Epithelial cell of proximal tubule (primary cell): ENCODE results near the gene ZNF783. TPM values are rescaled to one million over a fixed set of nuclear protein-coding genes. Genes with fewer than 3 reads are reported as not detected.

Experiments used
- DNase-seq: peaks from one replicate; pipeline ENCODE4 v3.0.0-alpha.2; 2011; ENCODE audit warnings: low read depth
- H3K4me3 ChIP-seq: 2 replicates; pipeline ENCODE4 v1.5.1; 2011; ENCODE audit warnings: low read depth, mild to moderate bottlenecking, low read length
- total RNA-seq: library from RNA; depleted of rRNA; stranded (reverse); fragments of >200 nt; gene quantifications from 2 replicates; pipeline ENCODE4 v1.2.3, GENCODE V29; 2015
- TF ChIP-seq, protein P1 (sequence below): conservative IDR thresholded peaks from 2 replicates; pipeline ENCODE4 v1.5.1; 2012; ENCODE audit warnings: low read depth, mild to moderate bottlenecking, low read length

ZNF783 gene
- total RNA-seq, 1 donor from 2014 or later: 5.4 TPM

DNA sequence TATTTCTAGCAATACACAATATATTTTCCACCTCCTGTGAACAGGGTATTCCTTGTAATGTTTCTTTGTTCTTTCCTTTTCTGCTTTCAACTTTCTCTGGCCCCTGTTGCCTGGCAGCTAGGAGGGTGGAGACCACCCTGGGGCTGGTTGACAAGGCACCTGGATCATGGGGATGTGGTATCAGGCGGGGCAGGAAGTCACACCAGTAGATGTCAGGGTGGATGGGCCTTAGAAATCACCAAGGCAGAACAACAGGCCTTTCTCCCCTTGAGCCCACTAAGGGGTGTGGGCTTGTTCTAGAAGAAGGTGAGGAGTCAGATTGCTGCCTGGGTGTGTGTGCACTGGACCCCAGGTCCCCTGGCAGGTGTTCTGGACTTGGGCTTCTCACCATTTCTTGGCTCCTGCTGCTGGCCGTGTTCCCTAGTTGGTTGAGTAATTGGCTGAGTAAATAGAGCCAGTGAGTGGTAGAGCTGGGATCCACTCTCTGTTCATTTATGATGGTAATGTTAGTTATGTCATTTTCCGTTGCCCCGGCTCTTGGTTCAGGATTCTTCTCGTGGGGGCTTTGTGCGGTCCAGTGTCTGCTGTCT lies 24.9 kb downstream of the ZNF783 start:
- TF ChIP-seq, protein P1, sequence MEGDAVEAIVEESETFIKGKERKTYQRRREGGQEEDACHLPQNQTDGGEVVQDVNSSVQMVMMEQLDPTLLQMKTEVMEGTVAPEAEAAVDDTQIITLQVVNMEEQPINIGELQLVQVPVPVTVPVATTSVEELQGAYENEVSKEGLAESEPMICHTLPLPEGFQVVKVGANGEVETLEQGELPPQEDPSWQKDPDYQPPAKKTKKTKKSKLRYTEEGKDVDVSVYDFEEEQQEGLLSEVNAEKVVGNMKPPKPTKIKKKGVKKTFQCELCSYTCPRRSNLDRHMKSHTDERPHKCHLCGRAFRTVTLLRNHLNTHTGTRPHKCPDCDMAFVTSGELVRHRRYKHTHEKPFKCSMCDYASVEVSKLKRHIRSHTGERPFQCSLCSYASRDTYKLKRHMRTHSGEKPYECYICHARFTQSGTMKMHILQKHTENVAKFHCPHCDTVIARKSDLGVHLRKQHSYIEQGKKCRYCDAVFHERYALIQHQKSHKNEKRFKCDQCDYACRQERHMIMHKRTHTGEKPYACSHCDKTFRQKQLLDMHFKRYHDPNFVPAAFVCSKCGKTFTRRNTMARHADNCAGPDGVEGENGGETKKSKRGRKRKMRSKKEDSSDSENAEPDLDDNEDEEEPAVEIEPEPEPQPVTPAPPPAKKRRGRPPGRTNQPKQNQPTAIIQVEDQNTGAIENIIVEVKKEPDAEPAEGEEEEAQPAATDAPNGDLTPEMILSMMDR: no peak
- no peak for DNase-seq
- no peak overlapping the region for H3K4me3 ChIP-seq

DNA sequence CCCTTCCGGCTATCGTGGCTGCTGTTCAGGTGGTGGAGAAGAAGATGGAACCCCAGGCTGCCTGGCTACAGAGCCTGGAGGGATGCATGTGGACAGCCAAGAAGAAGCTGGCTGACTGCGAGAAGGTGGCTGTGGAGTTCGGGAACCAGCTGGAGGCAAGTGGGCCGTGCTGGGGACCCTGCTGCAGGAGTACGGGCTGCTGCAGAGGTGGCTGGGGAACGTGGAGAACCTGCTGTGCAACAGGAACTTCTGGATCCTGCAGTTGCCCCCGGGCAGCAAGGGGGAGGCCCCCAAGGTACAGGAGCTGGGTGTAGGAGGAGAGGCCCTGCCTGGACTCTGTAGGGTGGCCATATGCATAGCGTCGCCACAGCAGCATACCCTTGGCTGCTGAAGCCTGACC lies 25.6 kb downstream of the ZNF783 start:
- no peak overlapping the region for H3K4me3 ChIP-seq
- DNase-seq: no peak
- TF ChIP-seq, protein P1: no peak

DNA sequence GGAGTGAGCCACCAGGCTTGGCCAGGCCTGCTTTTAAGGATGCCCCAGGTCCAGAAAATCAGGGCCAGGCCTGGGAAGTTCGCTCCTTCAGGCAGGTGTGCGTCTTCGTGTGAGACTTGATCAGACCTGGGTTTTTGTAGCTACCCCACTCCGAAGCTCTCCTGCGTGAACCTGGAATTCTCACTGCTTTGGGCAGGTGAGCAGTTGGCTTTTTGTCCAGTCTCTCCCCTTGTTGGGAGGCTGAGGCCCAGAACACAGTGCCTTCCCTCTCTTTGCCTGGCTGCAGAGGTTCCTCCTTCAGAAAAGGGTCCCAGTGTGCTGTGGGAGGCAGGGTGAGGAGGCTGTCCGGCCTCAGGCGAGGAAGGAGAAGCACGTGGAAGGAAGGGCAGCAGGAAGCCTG lies 27.3 kb downstream of the ZNF783 start:
- DNase-seq: no peak
- H3K4me3 ChIP-seq: no peak overlapping the region
- TF ChIP-seq, protein P1: no peak

DNA sequence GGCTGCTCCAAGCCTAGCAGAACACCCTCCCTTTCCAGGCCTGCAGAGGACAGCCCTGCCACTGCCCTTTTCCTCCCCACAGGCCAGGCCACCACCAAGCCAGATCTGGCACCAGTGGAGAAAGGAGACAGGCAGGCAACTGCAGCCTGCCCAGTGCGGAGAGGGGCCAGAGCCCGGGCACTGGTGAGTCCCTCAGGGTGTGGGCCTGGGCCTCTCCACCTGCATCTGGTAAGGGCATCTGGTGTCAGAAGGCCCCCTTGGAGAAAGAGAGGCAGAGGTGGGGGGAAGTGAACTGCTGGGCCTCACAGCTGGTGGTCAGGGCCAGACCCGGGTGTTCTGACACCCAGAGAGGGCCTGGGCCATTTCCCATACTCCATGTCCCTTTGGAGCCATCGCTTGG lies 27.9 kb downstream of the ZNF783 start:
- no peak for DNase-seq
- TF ChIP-seq, protein P1: no peak
- no peak overlapping the region for H3K4me3 ChIP-seq

DNA sequence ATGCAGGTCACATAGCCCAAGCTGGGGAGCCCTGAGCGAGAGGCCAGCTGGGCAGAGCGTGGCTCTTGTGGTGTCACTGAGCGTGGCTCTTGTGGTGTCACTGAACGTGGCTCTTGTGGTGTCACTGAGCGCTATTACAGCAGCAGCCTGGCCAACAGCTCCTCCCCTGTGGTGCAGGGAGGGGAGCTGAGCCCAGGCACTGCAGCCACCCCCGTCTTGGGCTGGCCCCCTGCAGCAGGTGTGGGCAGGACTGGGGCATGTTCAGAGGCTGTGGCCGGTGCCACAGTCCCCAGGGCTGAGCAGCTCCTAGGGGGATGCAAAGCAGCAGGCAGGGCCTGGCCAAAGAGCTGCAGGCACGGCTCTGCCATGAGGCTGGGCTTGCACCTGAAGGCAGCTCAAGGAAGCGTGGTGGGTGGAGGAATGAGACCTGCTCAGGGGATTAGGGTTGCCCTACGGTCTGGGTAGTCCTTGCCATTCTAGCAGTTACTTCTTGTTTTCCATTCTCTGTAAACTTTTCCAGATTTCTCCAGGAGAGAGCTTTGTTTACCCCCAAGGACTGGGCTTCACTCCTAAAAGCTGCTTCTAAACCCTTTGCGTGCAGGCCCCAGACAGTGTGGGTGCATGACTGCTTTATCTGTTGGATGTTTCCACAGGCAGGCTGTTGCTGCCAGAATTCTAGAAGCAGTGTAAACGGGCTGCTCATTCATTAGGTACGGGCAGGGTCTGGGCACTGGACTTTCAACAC lies 29.2 kb downstream of the ZNF783 start:
- TF ChIP-seq, protein P1: no peak
- H3K4me3 ChIP-seq: no peak overlapping the region
- DNase-seq: no peak

DNA sequence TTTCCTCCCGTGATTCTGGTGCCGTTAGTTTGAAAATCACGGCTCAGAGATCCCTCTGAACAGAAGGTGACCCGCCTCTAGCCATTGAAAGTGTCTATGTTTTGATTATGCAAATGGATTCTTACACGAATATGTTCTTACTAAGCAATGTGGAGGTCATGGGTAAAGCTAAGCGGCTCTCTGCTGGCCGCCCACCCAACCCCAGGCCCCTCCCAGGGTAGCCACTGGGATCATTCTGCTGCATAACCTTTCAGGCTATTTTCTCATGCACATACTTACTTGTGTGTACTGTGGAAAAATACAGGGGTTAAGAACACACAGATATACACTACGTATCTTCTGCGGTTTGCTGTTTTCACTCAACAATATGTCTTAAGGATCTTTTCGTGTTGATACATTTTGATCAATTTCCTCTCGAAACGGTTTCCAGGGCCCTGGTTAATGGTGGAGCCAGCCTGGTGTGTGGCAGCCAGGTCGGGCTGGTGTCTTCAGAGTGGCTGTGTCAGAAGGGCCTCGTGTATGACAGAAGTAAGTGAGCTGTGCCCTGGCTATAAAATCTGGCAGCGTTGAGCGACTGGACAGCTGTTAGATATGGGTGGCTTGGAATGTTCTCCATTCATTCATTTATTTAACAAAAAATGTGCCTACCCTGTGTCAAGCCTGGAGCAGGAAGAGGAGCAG lies 29.9 kb downstream of the ZNF783 start:
- TF ChIP-seq, protein P1: no peak
- H3K4me3 ChIP-seq: no peak overlapping the region
- no peak for DNase-seq
